ENCODE results near the gene DIPK1C.

The DIPK1C gene

GRCh38 chr18:74418023-74418422 is 39.1 kb downstream of the DIPK1C start:
- no peak for DNase-seq (ENCODE audit: low spot score)

- no peak for DNase-seq (ENCODE audit: low spot score)
Observed at GRCh38 chr18:74416124-74416523, 41.0 kb downstream of the DIPK1C start.

GRCh38 chr18:74414953-74415515 is 42.1 kb downstream of the DIPK1C start:
- no peak for DNase-seq (ENCODE audit: low spot score)

GRCh38 chr18:74413836-74414235 is 43.3 kb downstream of the DIPK1C start:
- no peak for DNase-seq (ENCODE audit: low spot score)

GRCh38 chr18:74412116-74412880 is 44.8 kb downstream of the DIPK1C start:
- DNase-seq (ENCODE audit: low spot score): no peak

- no peak for DNase-seq (ENCODE audit: low spot score)
Observed at GRCh38 chr18:74411475-74411874, 45.6 kb downstream of the DIPK1C start.

- no peak for DNase-seq (ENCODE audit: low spot score)
Observed at GRCh38 chr18:74410441-74410992, 46.6 kb downstream of the DIPK1C start.

- no peak for DNase-seq (ENCODE audit: low spot score)
Observed at GRCh38 chr18:74407888-74408287, 49.2 kb downstream of the DIPK1C start.

- no peak for DNase-seq (ENCODE audit: low spot score)
Observed at GRCh38 chr18:74402806-74403433, 54.2 kb downstream of the DIPK1C start.

GRCh38 chr18:74400813-74401212 is 56.3 kb downstream of the DIPK1C start:
- no peak for DNase-seq (ENCODE audit: low spot score)

GRCh38 chr18:74399091-74399887 is 57.8 kb downstream of the DIPK1C start:
- DNase-seq (ENCODE audit: low spot score): no peak

GRCh38 chr18:74397572-74397971 is 59.5 kb downstream of the DIPK1C start:
- no peak for DNase-seq (ENCODE audit: low spot score)

GRCh38 chr18:74396171-74397169 is 60.6 kb downstream of the DIPK1C start:
- DNase-seq (ENCODE audit: low spot score): no peak

GRCh38 chr18:74395648-74396154 is 61.4 kb downstream of the DIPK1C start:
- no peak for DNase-seq (ENCODE audit: low spot score)

GRCh38 chr18:74395006-74395405 is 62.1 kb downstream of the DIPK1C start:
- DNase-seq (ENCODE audit: low spot score): no peak

GRCh38 chr18:74392323-74392722 is 64.8 kb downstream of the DIPK1C start:
- no peak for DNase-seq (ENCODE audit: low spot score)

- DNase-seq (ENCODE audit: low spot score): no peak
Observed at GRCh38 chr18:74390900-74391299, 66.2 kb downstream of the DIPK1C start.

- DNase-seq (ENCODE audit: low spot score): no peak
Observed at GRCh38 chr18:74389991-74390390, 67.1 kb downstream of the DIPK1C start.

- DNase-seq (ENCODE audit: low spot score): no peak
Observed at GRCh38 chr18:74389171-74389927, 67.8 kb downstream of the DIPK1C start.

- DNase-seq (ENCODE audit: low spot score): no peak
Observed at GRCh38 chr18:74388227-74388626, 68.9 kb downstream of the DIPK1C start.
